CD4-positive, alpha-beta T cell treated with Interleukin-15 for 1 hour (primary cell): ENCODE results near the gene CAPN10.

ENCODE experiments used
- DNase-seq: peaks from one replicate; pipeline ENCODE4 v3.0.0-alpha.2; 2020

CAPN10 gene

GRCh38 chr2:240575101-240575965 lies 11.2 kb upstream of the CAPN10 start:
- no peak for DNase-seq

DNA sequence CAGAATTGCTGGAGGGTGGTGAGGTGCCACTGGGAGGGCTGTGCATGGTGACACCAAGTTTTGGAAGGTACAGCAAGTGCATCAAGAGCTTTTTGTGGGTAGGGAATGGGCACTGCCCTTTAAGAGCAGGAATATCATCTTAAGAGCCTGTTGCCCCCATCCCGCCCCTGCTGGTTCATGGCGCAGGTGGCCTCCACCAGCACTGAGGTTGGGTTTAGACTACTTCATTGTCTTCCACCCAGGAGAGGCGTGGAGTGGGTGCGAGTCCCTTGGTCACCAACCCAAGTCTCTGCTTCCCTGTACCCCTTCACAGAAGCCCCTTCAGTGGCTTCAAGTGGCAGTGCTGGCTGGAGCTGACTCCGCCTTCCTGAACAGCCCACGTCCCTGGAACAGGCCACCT lies 10.5 kb upstream of the CAPN10 start:
- no peak for DNase-seq

GRCh38 chr2:240576436-240577205 lies 9.9 kb upstream of the CAPN10 start:
- DNase-seq, result no peak

DNA sequence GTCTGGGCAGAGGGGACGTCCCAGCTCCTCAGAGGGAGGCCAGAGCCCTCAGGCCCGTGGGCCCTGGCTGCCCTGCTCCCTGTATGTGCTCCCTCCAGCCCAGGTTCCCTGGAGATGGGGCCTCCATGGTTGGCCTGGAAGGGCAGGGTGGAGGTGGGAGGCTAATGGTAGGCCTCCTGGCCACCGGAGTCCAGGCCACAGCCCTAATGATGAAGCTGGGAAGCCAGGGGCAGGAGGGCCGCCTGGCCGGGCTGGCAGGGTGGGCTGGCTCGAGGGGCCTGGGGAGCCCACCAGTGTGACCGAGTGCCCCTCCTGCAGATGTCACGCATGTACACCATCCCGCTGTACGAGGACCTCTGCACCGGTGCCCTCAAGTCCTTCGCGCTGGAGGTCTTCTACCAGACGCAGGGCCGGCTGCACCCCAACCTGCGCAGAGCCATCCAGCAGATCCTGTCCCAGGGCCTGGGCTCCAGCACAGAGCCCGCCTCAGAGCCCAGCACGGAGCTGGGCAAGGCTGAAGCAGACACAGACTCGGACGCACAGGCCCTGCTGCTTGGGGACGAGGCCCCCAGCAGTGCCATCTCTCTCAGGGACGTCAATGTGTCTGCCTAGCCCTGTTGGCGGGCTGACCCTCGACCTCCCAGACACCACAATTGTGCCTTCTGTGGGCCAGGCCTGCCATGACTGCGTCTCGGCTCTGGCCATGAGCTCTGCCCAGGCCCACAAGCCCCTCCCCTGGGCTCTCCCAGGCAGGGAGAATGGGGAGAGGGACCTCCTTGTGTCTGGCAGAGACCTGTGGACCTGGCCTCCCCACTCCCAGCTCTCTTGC lies 9.0 kb upstream of the CAPN10 start:
- DNase-seq, result no peak

- DNase-seq, result no peak
Observed at GRCh38 chr2:240578110-240578450, 8.5 kb upstream of the CAPN10 start.

- DNase-seq, result no peak
Observed at GRCh38 chr2:240578488-240578887, 8.0 kb upstream of the CAPN10 start.

GRCh38 chr2:240579071-240579762 lies 7.3 kb upstream of the CAPN10 start:
- no peak for DNase-seq

DNA sequence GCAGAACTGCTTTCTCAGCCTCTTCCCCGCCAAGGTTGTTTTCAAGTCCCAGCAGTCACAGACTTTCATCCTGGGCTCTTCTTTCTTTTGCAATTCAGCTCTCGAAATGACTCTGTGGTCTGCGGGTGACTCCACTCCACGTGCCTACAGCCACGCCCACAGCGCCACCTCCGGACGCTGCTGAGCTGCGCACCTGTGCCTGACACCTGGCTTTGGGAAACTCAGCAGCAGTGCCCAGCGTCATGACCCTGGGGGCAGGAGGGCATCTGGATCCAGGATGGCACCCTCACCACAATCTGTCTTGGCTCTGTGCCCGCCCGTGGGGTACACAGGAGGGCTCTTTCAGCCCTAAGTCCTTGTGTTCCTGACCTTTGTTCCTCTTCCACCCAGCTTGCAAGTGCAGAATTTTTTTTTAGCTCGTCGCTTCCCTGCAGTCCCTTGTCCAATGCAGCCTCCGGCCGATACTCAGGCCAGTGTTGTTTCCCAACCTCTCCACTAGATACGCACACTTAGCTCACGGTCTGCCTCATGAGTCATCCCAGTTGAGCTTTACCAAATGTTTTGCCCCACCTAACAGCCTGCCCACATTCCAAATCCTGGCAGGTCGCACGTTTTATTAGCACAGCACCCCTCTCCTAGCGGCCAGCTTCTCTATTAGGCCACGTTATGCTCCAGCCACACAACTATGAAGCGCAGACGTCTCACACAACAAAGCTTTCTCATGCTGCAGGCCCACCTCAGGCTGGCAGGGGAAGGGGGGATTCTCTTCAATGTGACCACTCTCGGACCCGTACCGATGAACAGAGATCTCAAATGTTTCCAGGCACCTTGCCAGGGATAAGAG lies 6.5 kb upstream of the CAPN10 start:
- peak; percentile 74 for DNase-seq

DNA sequence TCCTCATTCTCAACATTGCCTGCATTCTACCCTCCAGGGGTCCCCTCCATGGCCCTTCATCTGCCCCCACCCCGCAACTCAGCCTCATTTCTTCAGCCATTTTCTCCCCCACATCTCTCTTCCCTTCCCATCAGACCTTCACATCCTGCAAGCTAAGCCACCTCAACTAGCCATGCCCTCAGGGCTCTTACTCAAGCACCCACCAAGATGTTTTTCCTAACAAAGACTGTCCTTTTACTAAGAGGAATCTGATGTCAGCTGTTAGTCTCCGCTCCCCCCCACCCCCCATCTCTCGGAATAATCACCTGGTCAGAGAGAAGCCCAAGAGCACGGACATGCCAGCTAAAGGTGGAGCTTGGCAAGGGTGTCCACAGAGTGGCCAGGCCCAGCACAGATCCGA lies 4.7 kb upstream of the CAPN10 start:
- no peak for DNase-seq

DNA sequence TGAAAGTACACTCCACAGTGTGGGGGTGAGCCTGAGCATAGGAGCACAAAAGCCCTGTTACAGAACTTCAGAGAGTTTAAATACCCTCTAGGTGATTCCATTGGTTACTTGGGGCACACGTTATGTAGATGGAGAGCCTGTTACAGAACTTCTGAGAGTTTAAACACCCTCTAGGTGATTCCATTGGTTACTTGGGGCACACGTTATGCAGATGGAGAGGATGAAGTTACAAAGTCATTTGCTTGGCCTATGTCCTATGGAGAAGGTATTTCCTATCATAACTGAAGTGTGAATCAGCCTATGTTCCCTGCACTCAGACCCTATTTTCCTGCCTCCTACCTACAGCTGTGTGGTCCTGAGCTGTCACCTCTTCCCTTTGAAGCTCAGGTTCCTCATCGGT lies 3.8 kb upstream of the CAPN10 start:
- DNase-seq, result no peak

DNA sequence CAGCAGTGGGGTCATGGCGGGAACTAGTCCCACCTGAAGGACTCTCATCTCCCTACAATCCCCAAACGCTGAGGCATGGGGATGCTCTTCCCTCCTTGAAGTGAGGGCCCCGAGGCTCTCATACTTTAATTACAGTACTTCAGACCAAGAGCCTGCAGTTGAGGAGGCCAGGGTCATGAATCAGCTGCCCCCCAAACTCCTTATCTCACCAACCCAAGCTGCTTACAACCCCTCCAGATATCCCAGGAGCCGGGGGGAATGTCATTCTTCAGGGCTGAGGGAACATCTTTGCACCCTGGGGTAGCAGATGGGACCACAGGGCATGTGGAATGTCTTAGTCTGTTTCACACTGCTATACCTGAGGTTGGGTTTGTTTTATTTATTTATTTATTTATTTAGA lies 2.8 kb upstream of the CAPN10 start:
- DNase-seq, result no peak

DNA sequence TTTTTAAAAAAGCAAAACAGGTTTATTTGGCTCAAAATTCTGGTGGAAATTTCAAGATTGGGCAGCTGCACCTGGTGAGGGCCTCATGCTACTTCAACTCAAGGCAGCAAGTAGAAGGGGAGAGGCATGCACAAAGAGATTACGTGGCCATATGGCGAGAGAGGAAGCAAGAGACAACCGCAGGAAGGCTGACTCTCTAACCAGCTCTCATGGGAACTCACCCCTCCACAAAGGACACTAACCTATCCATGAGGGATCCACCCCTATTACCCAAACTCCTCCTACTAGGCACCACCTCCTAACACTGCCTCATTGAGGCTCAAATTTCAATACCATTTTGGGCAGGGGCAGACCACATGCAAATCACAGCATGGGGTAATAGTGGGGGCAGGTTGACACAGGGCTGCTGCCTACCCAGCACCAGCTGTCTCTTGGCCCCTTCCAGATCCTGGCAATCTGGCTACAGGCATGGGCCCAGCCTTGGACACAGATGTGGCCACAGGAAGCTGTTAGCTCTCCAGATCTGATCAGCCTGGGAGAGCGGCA lies 2.0 kb upstream of the CAPN10 start:
- DNase-seq, result peak; percentile 68

DNA sequence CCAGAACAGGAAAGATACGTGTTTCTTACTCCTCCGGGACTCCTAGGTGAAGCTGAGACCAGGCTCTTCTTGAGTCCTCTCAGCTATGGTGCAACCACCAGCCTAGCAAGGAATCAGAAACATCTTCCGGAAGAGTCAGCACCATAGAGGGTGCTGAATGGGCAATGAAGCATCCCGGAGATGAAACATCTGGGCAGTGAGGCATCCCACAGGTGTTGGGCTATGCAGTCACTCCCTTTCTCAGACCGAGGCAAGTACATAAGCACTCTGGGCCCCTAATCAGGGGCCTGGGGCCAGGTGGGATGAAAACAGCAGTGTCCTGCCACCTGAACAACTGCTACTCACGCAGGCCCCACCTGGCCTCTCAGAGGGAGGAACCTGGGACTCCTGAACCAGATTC lies 1.4 kb upstream of the CAPN10 start:
- no peak for DNase-seq

GRCh38 chr2:240585681-240586197 lies 795 bp upstream of the CAPN10 start:
- DNase-seq, result no peak

- peak; percentile 38 for DNase-seq
Observed at GRCh38 chr2:240586919-240587800, 626 bp downstream of the CAPN10 start.

DNA sequence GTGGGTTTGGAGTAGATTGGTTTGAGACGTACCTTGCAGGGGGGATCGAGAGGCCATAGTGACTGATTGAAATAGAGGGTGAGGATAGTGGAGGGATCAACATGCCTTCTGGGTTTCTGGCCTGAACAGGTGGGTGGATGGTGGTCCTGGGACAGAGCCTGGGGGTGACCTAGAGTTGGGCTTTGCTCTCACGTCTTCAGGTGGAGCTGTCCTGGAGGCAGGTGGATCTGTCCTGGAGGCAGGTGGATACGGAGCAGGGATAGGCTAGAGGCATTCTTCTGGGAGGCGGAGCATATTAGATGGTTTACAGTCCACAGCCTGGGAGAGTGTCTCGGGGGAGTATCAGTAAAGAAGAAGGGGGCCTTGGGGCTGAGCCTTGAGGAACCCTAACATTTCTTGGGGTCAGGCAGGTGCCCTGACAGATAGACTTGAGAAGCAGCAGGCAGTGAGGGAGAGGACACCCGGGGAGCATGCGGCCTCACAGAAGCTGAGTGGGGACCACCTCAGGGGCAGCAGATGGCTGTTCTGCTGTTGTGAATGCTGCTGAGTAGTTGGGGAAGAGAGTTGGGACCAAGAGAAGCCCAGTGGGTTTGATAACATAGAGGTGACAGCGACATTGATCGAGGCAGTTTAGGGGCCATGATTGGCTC lies 1.6 kb downstream of the CAPN10 start:
- DNase-seq, result no peak

GRCh38 chr2:240588669-240589068 lies 2.1 kb downstream of the CAPN10 start:
- DNase-seq, result no peak

GRCh38 chr2:240589375-240589774 lies 2.8 kb downstream of the CAPN10 start:
- DNase-seq, result no peak

DNA sequence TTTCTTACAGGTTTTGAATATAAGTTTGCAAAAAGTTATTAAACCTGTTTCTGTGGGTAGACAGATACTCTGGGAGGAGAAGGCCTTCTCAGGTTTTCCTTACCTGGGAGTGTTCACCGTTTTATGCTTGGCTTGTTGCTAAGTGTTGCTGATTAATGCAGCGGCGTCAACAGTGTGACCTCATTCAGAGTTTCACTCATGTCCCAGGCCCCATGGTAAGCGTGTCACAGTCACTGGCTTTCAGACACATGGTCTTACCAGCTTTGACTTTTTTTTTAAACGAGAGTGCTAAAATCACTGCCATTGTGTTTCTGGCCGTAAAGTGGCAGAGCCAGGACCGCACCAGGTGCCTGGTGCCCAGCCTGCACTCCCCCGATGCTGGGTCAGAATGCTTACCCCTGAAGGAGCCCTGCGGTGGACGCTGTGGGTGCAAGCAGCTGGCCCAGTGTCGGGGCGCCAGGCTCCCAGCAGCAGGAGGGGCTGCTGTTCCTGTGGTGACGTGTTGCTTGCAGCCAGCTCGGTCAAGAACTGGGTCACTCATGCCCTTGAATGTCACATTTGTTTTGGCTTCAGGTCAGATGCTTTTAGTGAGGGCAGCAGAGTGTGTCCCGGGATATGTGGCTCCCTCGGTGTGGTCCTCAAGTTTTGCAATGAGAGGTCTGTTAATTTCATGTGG lies 3.5 kb downstream of the CAPN10 start:
- no peak for DNase-seq
